HG03139 (cell line): ENCODE results near the gene MKRN3.
"Not testable (repeated sequence)": the region's sequence is repeated elsewhere in the genome, so short reads cannot be mapped to it uniquely, and the experiment has no call there.

ENCODE experiments used
- ATAC-seq: cut with Tn5 transposase; IDR thresholded peaks from one replicate; pipeline ENCODE4 v1.9.1; 2021; ENCODE audit not compliant: unreplicated experiment

The MKRN3 gene

GRCh38 chr15:23588268-23588667 lies 22.8 kb downstream of the MKRN3 start:
- no peak for ATAC-seq

- no peak for ATAC-seq
Measured at GRCh38 chr15:23589012-23589411, 23.5 kb downstream of the MKRN3 start.

GRCh38 chr15:23594252-23594770 lies 28.8 kb downstream of the MKRN3 start:
- ATAC-seq, result no peak

- no peak for ATAC-seq
Measured at GRCh38 chr15:23595368-23595767, 29.9 kb downstream of the MKRN3 start.

GRCh38 chr15:23596736-23597135 lies 31.3 kb downstream of the MKRN3 start:
- ATAC-seq, result no peak

- ATAC-seq, result not testable (repeated sequence)
Measured at GRCh38 chr15:23597278-23597677, 31.8 kb downstream of the MKRN3 start.

GRCh38 chr15:23599053-23599452 lies 33.6 kb downstream of the MKRN3 start:
- no peak for ATAC-seq

GRCh38 chr15:23602124-23602523 lies 36.6 kb downstream of the MKRN3 start:
- ATAC-seq, result no peak

- no peak for ATAC-seq
Measured at GRCh38 chr15:23606226-23606625, 40.8 kb downstream of the MKRN3 start.

GRCh38 chr15:23616536-23616935 lies 51.1 kb downstream of the MKRN3 start:
- ATAC-seq, result no peak
